GM12891 (cell line): Measurements from ENCODE around the gene BRMS1.

Experiments used
- PAX5 ChIP-seq: IDR thresholded peaks from 2 replicates; pipeline ENCODE4 v1.6.1; 2011; ENCODE audit warnings: low read length, moderate library complexity, mild to moderate bottlenecking; ENCODE audit not compliant: insufficient read depth, severe bottlenecking
- POLR2A ChIP-seq: IDR thresholded peaks from 2 replicates; pipeline ENCODE4 v1.6.1; 2011; ENCODE audit warnings: low read depth, low read length, control low read depth
- POLR2AphosphoS5 ChIP-seq: IDR thresholded peaks from 2 replicates; pipeline ENCODE4 v1.6.1; 2011; ENCODE audit warnings: low read depth, low read length, control low read depth
- POU2F2 ChIP-seq: IDR thresholded peaks from 2 replicates; pipeline ENCODE4 v1.6.1; 2011; ENCODE audit warnings: low read depth, mild to moderate bottlenecking, control low read depth, low read length, moderate library complexity
- SPI1 ChIP-seq: IDR thresholded peaks from 2 replicates; pipeline ENCODE4 v1.6.1; 2011; ENCODE audit warnings: low read depth, low read length, control low read depth
- TAF1 ChIP-seq: IDR thresholded peaks from 2 replicates; pipeline ENCODE4 v1.6.1; 2011; ENCODE audit warnings: low read depth, low read length, control low read depth

GRCh38 chr11:66334605-66335442 lies 10.1 kb downstream of the BRMS1 start:
- no peak for TF ChIP-seq POLR2AphosphoS5
- no peak for TF ChIP-seq TAF1
- no peak for TF ChIP-seq POLR2A
- TF ChIP-seq PAX5: no peak
- TF ChIP-seq SPI1: no peak
- no peak for TF ChIP-seq POU2F2
